ENCODE measurements around the gene RNF130.

Gene RNF130

GRCh38 chr5:180102636-180103035 lies 31.1 kb upstream of the RNF130 start:
- TF ChIP-seq ZBTB7A (IDR thresholded peaks at IDR 0.05; ENCODE audit: low read depth) (no peak), CREB1 (IDR thresholded peaks at IDR 0.05; ENCODE audit: low read depth) (no peak), TAF1 (IDR thresholded peaks at IDR 0.05; ENCODE audit: low read depth) (no peak), CEBPB (IDR thresholded peaks at IDR 0.05) (no peak), EGR1 (IDR thresholded peaks at IDR 0.05) (no peak), EP300 (IDR thresholded peaks at IDR 0.05; ENCODE audit: borderline replicate concordance) (no peak), TEAD4 (IDR thresholded peaks at IDR 0.05) (no peak), USF1 (IDR thresholded peaks at IDR 0.05) (no peak), YY1 (IDR thresholded peaks at IDR 0.05; ENCODE audit: low read depth) (no peak), REST (IDR thresholded peaks at IDR 0.05; ENCODE audit: low read depth) (no peak), NFIC (IDR thresholded peaks at IDR 0.05) (no peak)

GRCh38 chr5:180101451-180102105 lies 30.0 kb upstream of the RNF130 start:
- TF ChIP-seq YY1 (IDR thresholded peaks at IDR 0.05; ENCODE audit: low read depth) (no peak), RAD21 (IDR thresholded peaks at IDR 0.05; ENCODE audit: low read depth) (no peak), EGR1 (IDR thresholded peaks at IDR 0.05) (no peak), FOXM1 (IDR thresholded peaks at IDR 0.05; ENCODE audit: borderline replicate concordance, low read depth) (no peak), NFIC (IDR thresholded peaks at IDR 0.05) (no peak), USF1 (IDR thresholded peaks at IDR 0.05) (no peak), MAX (IDR thresholded peaks at IDR 0.05) (no peak)

- TF ChIP-seq CREB1 (IDR thresholded peaks at IDR 0.05; ENCODE audit: low read depth) = no peak
Measured at GRCh38 chr5:180100621-180101450, 29.3 kb upstream of the RNF130 start.

GRCh38 chr5:180099733-180100611 lies 28.4 kb upstream of the RNF130 start:
- TF ChIP-seq EGR1 (IDR thresholded peaks at IDR 0.05) (no peak), TCF12 (IDR thresholded peaks at IDR 0.05; ENCODE audit: low read depth) (no peak), REST (IDR thresholded peaks at IDR 0.05; ENCODE audit: low read depth) (no peak), YY1 (IDR thresholded peaks at IDR 0.05; ENCODE audit: low read depth) (no peak), TAF1 (IDR thresholded peaks at IDR 0.05; ENCODE audit: low read depth) (no peak), EP300 (IDR thresholded peaks at IDR 0.05; ENCODE audit: borderline replicate concordance) (no peak), RAD21 (IDR thresholded peaks at IDR 0.05; ENCODE audit: low read depth) (no peak), USF1 (IDR thresholded peaks at IDR 0.05) (no peak), NFIC (IDR thresholded peaks at IDR 0.05) (no peak), MAX (IDR thresholded peaks at IDR 0.05) (no peak), ZBTB7A (IDR thresholded peaks at IDR 0.05; ENCODE audit: low read depth) (no peak), CEBPB (IDR thresholded peaks at IDR 0.05) (no peak), TEAD4 (IDR thresholded peaks at IDR 0.05) (no peak), CREB1 (IDR thresholded peaks at IDR 0.05; ENCODE audit: low read depth) (no peak), FOXM1 (IDR thresholded peaks at IDR 0.05; ENCODE audit: borderline replicate concordance, low read depth) (no peak)
